ENCODE results near the gene BTG3.

- no peak for TF ChIP-seq EZH2 (IDR thresholded peaks at IDR 0.05; ENCODE audit: borderline replicate concordance, insufficient read depth, low read length, poor library complexity, severe bottlenecking)
- no peak for TF ChIP-seq CTCF (IDR thresholded peaks at IDR 0.05; ENCODE audit: poor library complexity, severe bottlenecking)
- TF ChIP-seq MXI1 (conservative IDR thresholded peaks at IDR 0.05; ENCODE audit: poor library complexity, severe bottlenecking) = no peak
- no peak for TF ChIP-seq REST (IDR thresholded peaks at IDR 0.05; ENCODE audit: borderline replicate concordance)
- TF ChIP-seq RAD21 (conservative IDR thresholded peaks at IDR 0.05) = no peak
- no peak for TF ChIP-seq SMC3 (conservative IDR thresholded peaks at IDR 0.05; ENCODE audit: poor library complexity)
Observed at GRCh38 chr21:17572431-17572830, 40.3 kb downstream of the BTG3 start.

Data from neural cell (in vitro differentiated cells).